ENCODE results near the gene NHEJ1. TPM values are rescaled to one million over a fixed set of nuclear protein-coding genes. Genes with fewer than 3 reads are reported as not detected.

Gene NHEJ1
- total and polyA plus RNA-seq, 2 donors (not counting 3 experiments of a cell fraction or from before 2014, with no cell fraction given): 12.8 to 12.9 TPM

GRCh38 chr2:219163156-219163555 lies 2.5 kb upstream of the NHEJ1 start:
- Histone ChIP-seq H3K4me2 (ENCODE audit: insufficient read depth, low read length) (no peak overlapping the region), H2AFZ (ENCODE audit: low read depth, low read length) (no peak overlapping the region), H3K36me3 (ENCODE audit: control insufficient read depth in 2 of 2, extremely low read depth in 1 of 2, insufficient read depth in 2 of 2, low read length in 2 of 2) (no peaks in the 10 kb centered on the region), H4K20me1 (replicated peaks; ENCODE audit: control insufficient read depth, extremely low read depth, insufficient read depth, low read length) (no peaks in the 10 kb centered on the region), H3K9me1 (replicated peaks; ENCODE audit: control insufficient read depth, extremely low read depth, insufficient read depth, low read length) (no peaks in the 10 kb centered on the region), H3K4me1 (ENCODE audit: control insufficient read depth, extremely low read depth, insufficient read depth, low read length) (peaks cover 10% of the 10 kb centered on the region), H3K27ac (ENCODE audit: insufficient read depth, low read depth, low read length) (no peak overlapping the region), H3K79me2 (ENCODE audit: control insufficient read depth, insufficient read depth, low read length) (no peaks in the 10 kb centered on the region), H3K27me3 (ENCODE audit: control insufficient read depth in 2 of 2, insufficient read depth in 2 of 2, low read length in 2 of 2) (no peaks in the 10 kb centered on the region), H3K9ac (replicated peaks; ENCODE audit: extremely low read depth, insufficient read depth, low read length) (no peak overlapping the region), H3K4me3 (replicated peaks in 1 of 3; ENCODE audit: insufficient read depth in 1 of 3, low read depth in 1 of 3, low read length in 3 of 3) (no peak overlapping the region), H3K9me3 (replicated peaks; ENCODE audit: control insufficient read depth, insufficient read depth, low read length) (no peaks in the 10 kb centered on the region)
- DNase-seq (ENCODE audit: low read depth, low spot score) (no peak), FAIRE-seq (no peak)
- dilution Hi-C loops (cut with MboI; ENCODE audit: extremely low pct_ligation_motif_present, low sequenced_read_pairs) (no loop called here), intact Hi-C loops (cut with micrococcal nuclease) (no loop called here)
- ChIA-PET POLR2A (no interaction called here), CTCF (interaction anchor here (1.1 to 1.4 kb wide), 2 partner anchors 46 to 133 kb away, joined by 3 to 4 read pairs; no protein-coding TSS in a partner anchor)
- no TSS peak for BruUV-seq (replicated peaks)
- TF ChIP-seq EZH2 (IDR thresholded peaks at IDR 0.05; ENCODE audit: borderline replicate concordance, low read depth, low read length, severe bottlenecking) (no peak), CTCF (IDR thresholded peaks at IDR 0.05; ENCODE audit: extremely low read depth in 1 of 2, insufficient read depth in 1 of 2, low read depth in 1 of 2, low read length in 2 of 2) (no peak), GATA2 (IDR thresholded peaks at IDR 0.05; ENCODE audit: insufficient read depth, insufficient read length, low read depth, low read length) (no peak), POLR2AphosphoS5 (IDR thresholded peaks at IDR 0.05; ENCODE audit: insufficient read depth, low read depth, low read length) (no peak), MYC (IDR thresholded peaks at IDR 0.05; ENCODE audit: low read depth, low read length) (no peak), FOS (IDR thresholded peaks at IDR 0.05; ENCODE audit: borderline replicate concordance, insufficient read depth, low read length) (no peak), MAX (IDR thresholded peaks at IDR 0.05; ENCODE audit: insufficient read depth, insufficient read length) (no peak), JUN (IDR thresholded peaks at IDR 0.05; ENCODE audit: borderline replicate concordance, insufficient read depth, insufficient read length, low read depth) (no peak), POLR2A (IDR thresholded peaks at IDR 0.05; ENCODE audit: low read depth, low read length) (no peak)
